ENCODE results near the gene PRKG1. TPM values are rescaled to one million over a fixed set of nuclear protein-coding genes. Genes with fewer than 3 reads are reported as not detected.

Gene PRKG1
- polyA plus RNA-seq, 1 donor = 12.0 TPM

GRCh38 chr10:52347327-52347667 lies 1273.0 kb downstream of the PRKG1 start:
- no peaks in the 10 kb centered on the region for H3K36me3 ChIP-seq (ENCODE audit: control insufficient read depth, insufficient read depth, low read length)
- no peak overlapping the region for H3K27ac ChIP-seq (ENCODE audit: low read length)
- DNase-seq = no peak
- H3K4me1 ChIP-seq (ENCODE audit: control insufficient read depth, insufficient read depth, low read length) = no peaks in the 10 kb centered on the region
- peaks cover 15% of the 10 kb centered on the region for H3K9me3 ChIP-seq (ENCODE audit: control insufficient read depth, low read depth, low read length)
- WGBS (ENCODE audit: insufficient coverage, low lambda C conversion rate) = no CpG with 5 or more reads among the region's 5 CpGs
- H3K4me3 ChIP-seq (ENCODE audit: low read length) = no peak overlapping the region
- H3K27me3 ChIP-seq (ENCODE audit: control insufficient read depth, insufficient read depth, low read length) = no peaks in the 10 kb centered on the region

Other genes with a start within 250 kb of the PRKG1 start
- 39.6 TPM for gene A1CF, start 188.9 kb upstream of the PRKG1 start, polyA plus RNA-seq

All from large intestine (tissue), 3 donors.